Activated naive CD4-positive, alpha-beta T cell treated with anti-CD3 and anti-CD28 coated beads, Interleukin-2, amount 10 ng/mL, durations not matched to agents 7 days and 5 days (primary cell): ENCODE measurements around the gene RIMS4.
A peak's percentile ranks its signal among the peaks of the same experiment; 100 is the strongest.

Experiments used
- CTCF ChIA-PET: fragments of 350-600 bp; sonication (Branson Sonifier 250); formaldehyde crosslinking; loops from one replicate; lab custom pipeline; 2021; ENCODE audit warnings: antibody characterized with exemption; lab: Charles Lee
- DNase-seq: peaks from one replicate; pipeline ENCODE4 v3.0.0-alpha.2; 2020
- H3K27ac Mint-ChIP-seq: one replicate; pipeline ENCODE4 v1.8.0; 2021; ENCODE audit warnings: mild to moderate bottlenecking, moderate library complexity, mixed read lengths
- H3K27me3 Mint-ChIP-seq: one replicate; pipeline ENCODE4 v1.8.0; 2021; ENCODE audit warnings: mild to moderate bottlenecking, mixed read lengths
- H3K36me3 Mint-ChIP-seq: one replicate; pipeline ENCODE4 v1.8.0; 2021; ENCODE audit warnings: mixed read lengths
- H3K4me1 Mint-ChIP-seq: one replicate; pipeline ENCODE4 v1.8.0; 2021; ENCODE audit warnings: mixed read lengths
- H3K4me3 Mint-ChIP-seq: one replicate; pipeline ENCODE4 v1.8.0; 2021; ENCODE audit warnings: mild to moderate bottlenecking, moderate library complexity, mixed read lengths
- H3K9me3 Mint-ChIP-seq: one replicate; pipeline ENCODE4 v1.8.0; 2021; ENCODE audit warnings: mixed read lengths

Gene RIMS4

GRCh38 chr20:44742304-44743079, 67.9 kb downstream of the RIMS4 start:
- no peak overlapping the region for H3K4me3 Mint-ChIP-seq
- peaks cover 7% of the 10 kb centered on the region for H3K9me3 Mint-ChIP-seq
- peaks cover 62% of the 10 kb centered on the region for H3K27me3 Mint-ChIP-seq
- peaks cover 5% of the 10 kb centered on the region for H3K36me3 Mint-ChIP-seq
- H3K4me1 Mint-ChIP-seq = peaks cover 16% of the 10 kb centered on the region
- CTCF ChIA-PET = interaction anchor here (1.0 to 1.4 kb wide), 3 partner anchors 9 to 125 kb away, joined by 3 to 7 read pairs (median 3); no protein-coding TSS in a partner anchor
- DNase-seq = no peak
- H3K27ac Mint-ChIP-seq = no peak overlapping the region

DNA sequence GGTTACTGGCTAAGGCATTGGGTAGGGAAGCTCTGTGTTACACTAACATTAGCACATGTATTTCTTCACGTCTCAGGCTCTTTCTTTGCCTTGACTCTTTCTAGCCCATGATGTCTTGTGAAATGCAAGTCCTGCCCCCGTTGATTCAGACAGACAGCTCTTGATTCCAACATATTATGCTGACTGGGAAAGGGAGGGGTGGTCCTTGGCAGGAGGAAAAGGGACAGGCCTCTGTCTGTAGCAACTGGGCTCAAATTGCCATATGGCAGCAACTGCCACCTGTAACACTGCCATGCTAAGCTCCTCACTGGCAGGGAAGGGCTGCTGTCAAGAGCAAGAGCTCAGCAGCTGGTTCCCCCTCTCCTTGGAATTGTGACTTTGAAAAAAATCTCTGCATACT, 70.4 kb downstream of the RIMS4 start:
- Mint-ChIP-seq H3K36me3 (peaks cover 10% of the 10 kb centered on the region), H3K4me3 (no peak overlapping the region), H3K4me1 (peaks cover 23% of the 10 kb centered on the region), H3K9me3 (peaks cover 18% of the 10 kb centered on the region), H3K27me3 (peaks cover 36% of the 10 kb centered on the region), H3K27ac (no peak overlapping the region)
- no peak for DNase-seq
- CTCF ChIA-PET = no interaction called here

DNA sequence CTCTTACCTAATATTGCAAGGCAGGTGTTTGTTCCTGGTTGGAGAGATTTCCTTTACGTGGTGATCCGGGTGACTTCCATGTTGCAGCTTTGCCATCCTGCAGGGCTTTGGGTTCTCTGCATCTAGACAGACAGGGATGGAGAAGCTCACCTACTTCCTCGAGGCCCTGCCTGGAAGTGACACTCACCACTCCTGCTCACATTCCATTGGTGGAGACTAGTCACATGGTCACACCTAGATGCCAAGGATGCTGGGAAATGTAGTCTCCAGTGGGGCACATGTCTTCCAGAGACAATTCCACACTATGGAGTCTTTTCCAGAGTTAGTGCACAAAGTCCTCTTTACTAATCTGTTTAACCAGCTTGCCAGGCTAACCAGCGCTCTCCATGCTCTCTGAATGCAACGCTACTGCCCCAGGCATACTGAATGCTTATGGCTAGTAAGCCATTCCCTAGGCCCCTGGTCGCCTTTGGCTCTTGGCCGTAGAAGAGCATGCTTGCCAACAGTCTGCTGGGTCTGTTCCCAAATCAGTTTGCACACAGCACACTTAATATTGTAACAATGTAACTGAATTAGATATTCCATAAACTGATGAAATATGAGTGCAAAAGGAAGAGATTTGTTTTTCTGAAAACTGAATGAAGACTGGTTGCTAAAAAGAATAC, 71.4 kb downstream of the RIMS4 start:
- DNase-seq = peak; percentile 71
- Mint-ChIP-seq H3K36me3 (peaks cover 10% of the 10 kb centered on the region), H3K4me1 (peaks cover 25% of the 10 kb centered on the region), H3K27ac (no peak overlapping the region), H3K27me3 (peaks cover 26% of the 10 kb centered on the region), H3K9me3 (peaks cover 18% of the 10 kb centered on the region), H3K4me3 (peak overlapping the region; percentile 44)
- CTCF ChIA-PET = interaction anchor here (0.9 to 1.4 kb wide), 3 partner anchors 8 to 53 kb away, joined by 3 to 6 read pairs (median 4); no protein-coding TSS in a partner anchor

GRCh38 chr20:44737116-44737515, 73.2 kb downstream of the RIMS4 start:
- CTCF ChIA-PET = interaction anchor here (1.0 to 1.4 kb wide), 3 partner anchors 9 to 427 kb away, joined by 3 to 4 read pairs (median 3); partner anchors contain the start of gene FITM2
- H3K9me3 Mint-ChIP-seq = peaks cover 18% of the 10 kb centered on the region
- peaks cover 11% of the 10 kb centered on the region for H3K36me3 Mint-ChIP-seq
- DNase-seq = no peak
- no peak overlapping the region for H3K4me3 Mint-ChIP-seq
- H3K27ac Mint-ChIP-seq = no peak overlapping the region
- peaks cover 38% of the 10 kb centered on the region for H3K4me1 Mint-ChIP-seq
- peaks cover 15% of the 10 kb centered on the region for H3K27me3 Mint-ChIP-seq

DNA sequence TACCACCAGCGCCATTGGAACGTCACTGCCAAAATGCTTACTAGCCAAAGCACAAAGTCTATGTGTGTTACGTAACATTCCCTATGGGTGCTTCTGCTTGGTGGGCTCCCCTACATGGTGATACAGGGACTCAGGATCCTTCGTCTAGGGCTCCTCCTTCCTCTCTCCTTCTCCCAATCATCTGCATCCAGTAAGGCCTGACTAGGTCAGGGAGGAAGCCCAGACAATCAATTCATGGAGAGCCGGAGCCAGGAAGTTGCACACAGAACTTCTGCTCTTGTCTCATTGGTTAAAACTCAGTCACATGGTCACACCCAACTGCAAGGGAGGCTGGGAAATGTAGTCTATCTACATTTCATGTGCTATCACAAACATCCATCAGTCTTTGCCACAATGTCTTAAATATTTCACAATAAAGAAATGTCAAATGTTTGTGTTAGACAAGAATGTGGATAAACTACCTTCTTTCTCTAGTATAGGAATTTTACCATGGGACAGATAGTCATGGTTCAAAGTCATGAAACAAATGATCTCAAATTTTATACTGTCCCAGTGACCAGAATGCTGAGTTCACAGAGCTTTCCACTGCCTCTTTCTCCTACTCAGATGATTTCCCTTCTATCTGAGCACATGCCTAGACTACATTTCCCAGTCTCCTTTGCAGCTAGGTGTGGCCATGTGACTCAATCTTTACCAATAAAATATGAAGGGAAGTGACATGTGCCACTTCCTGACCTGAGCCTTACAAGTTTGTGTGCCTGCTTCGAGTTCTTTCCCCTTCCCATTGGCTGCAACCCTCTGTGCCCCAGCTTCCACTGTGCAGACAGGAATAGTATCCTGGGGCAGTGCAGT, 74.0 kb downstream of the RIMS4 start:
- peak overlapping the region; percentile 21 for H3K4me3 Mint-ChIP-seq

DNA sequence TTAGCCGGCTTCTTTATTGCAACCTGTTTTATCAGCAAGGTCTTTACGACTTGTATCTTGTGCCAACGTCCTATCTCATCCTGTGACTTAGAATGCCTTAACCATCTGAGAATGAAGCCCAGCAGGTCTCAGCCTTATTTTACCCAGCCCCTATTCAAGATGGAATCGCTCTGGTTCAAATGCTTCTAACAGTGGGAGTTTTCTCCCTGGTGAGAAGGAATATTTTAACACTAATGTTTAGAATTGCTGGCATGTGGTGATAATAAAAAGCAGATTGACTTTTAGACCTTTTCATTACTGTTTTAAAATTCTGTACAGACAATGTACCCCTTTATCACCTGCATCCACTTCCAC, 74.6 kb downstream of the RIMS4 start:
- Mint-ChIP-seq H3K36me3 (peaks cover 11% of the 10 kb centered on the region), H3K4me3 (no peak overlapping the region), H3K27ac (no peak overlapping the region), H3K9me3 (peaks cover 18% of the 10 kb centered on the region), H3K27me3 (peaks cover 11% of the 10 kb centered on the region), H3K4me1 (peaks cover 38% of the 10 kb centered on the region)
- CTCF ChIA-PET = interaction anchor here (7.5 kb wide), 1 partner anchor 51 kb away, joined by 98 read pairs; no protein-coding TSS in a partner anchor
- no peak for DNase-seq

More for the DNA sequence above, 74.0 kb downstream of the RIMS4 start:
- peaks cover 38% of the 10 kb centered on the region for H3K4me1 Mint-ChIP-seq
- DNase-seq = peak; percentile 55
- CTCF ChIA-PET = interaction anchor here (1.0 to 1.4 kb wide), 3 partner anchors 10 to 426 kb away, joined by 3 to 4 read pairs (median 3); partner anchors contain the start of gene FITM2
- peaks cover 18% of the 10 kb centered on the region for H3K9me3 Mint-ChIP-seq
- H3K36me3 Mint-ChIP-seq = peaks cover 11% of the 10 kb centered on the region
- peaks cover 11% of the 10 kb centered on the region for H3K27me3 Mint-ChIP-seq
- H3K27ac Mint-ChIP-seq = peak overlapping the region; percentile 55

DNA sequence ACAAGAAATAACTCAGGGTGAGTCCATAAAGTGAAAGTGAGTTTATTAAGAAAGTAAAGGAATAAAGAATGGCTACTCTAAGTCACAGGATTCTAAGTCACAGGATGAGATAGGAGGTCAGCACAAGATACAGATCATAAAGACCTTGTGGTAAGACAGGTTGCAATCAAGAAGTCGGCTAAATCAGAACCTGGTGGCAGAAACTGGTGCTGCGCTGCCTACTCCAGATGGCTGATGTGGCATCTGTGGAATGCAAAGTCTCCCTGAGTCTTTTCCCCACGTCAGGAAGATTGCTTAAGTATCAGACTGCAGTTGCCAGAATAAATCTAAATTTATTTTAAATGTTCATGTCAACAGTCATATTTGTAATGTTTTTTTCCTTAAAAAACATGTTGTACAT, 75.4 kb downstream of the RIMS4 start:
- CTCF ChIA-PET = interaction anchor here (7.5 kb wide), 1 partner anchor 50 kb away, joined by 98 read pairs; no protein-coding TSS in a partner anchor
- peaks cover 38% of the 10 kb centered on the region for H3K4me1 Mint-ChIP-seq
- H3K27ac Mint-ChIP-seq = no peak overlapping the region
- H3K36me3 Mint-ChIP-seq = peaks cover 11% of the 10 kb centered on the region
- H3K4me3 Mint-ChIP-seq = no peak overlapping the region
- H3K27me3 Mint-ChIP-seq = peaks cover 11% of the 10 kb centered on the region
- peaks cover 18% of the 10 kb centered on the region for H3K9me3 Mint-ChIP-seq
- no peak for DNase-seq

GRCh38 chr20:44733341-44734069, 76.8 kb downstream of the RIMS4 start:
- H3K27ac Mint-ChIP-seq = no peak overlapping the region
- peaks cover 14% of the 10 kb centered on the region for H3K9me3 Mint-ChIP-seq
- H3K27me3 Mint-ChIP-seq = peaks cover 6% of the 10 kb centered on the region
- H3K4me3 Mint-ChIP-seq = no peak overlapping the region
- H3K4me1 Mint-ChIP-seq = peaks cover 35% of the 10 kb centered on the region
- peaks cover 7% of the 10 kb centered on the region for H3K36me3 Mint-ChIP-seq
- DNase-seq = peak; percentile 77
- CTCF ChIA-PET = interaction anchor here (0.8 to 7.5 kb wide), 13 partner anchors 9 to 515 kb away, joined by 3 to 98 read pairs (median 4); partner anchors contain the start of gene ADA

DNA sequence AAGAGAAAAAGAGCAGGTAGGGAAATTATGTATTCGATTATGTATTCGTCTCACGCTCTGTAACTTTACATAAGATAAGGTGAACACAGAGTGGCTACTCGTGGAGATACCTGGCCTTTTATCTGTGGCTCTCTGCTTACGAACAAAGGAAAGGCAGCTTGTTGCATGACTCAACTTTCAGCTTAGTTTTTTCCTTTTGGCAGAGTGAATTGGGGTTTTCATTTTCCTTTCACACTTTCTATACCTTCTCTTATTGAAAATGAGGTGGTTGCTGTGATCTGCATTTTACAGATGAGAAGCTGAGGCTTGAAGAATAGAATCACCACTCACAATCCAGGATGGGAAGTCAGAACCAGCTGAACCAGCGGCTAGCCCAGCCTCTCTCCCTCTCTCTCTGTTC, 78.0 kb downstream of the RIMS4 start:
- peaks cover 9% of the 10 kb centered on the region for H3K9me3 Mint-ChIP-seq
- DNase-seq = no peak
- H3K36me3 Mint-ChIP-seq = peaks cover 7% of the 10 kb centered on the region
- no peak overlapping the region for H3K27ac Mint-ChIP-seq
- no peak overlapping the region for H3K4me3 Mint-ChIP-seq
- H3K4me1 Mint-ChIP-seq = peaks cover 30% of the 10 kb centered on the region
- CTCF ChIA-PET = interaction anchor here (0.8 to 7.5 kb wide), 13 partner anchors 14 to 517 kb away, joined by 3 to 98 read pairs (median 4); partner anchors contain the start of gene ADA
- peaks cover 6% of the 10 kb centered on the region for H3K27me3 Mint-ChIP-seq

DNA sequence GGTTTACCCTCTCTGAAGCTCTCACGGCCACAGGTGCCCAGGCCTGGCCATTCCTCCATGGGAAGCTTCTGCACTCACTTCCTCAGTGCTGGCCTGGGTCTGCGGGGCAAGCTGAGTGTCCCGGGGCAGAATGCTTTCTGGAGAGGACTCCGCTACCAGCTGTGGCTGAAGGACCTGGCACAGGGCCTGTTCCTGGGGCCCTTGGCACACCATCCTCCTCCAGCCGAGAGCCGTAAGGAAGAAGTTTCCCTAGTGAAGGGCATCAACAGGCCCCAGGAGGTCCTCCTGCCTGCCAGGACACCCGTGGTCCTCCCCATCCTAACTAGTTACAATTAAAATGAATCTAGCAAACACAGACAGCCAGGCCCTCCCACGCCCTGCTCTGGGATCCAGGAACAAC, 78.7 kb downstream of the RIMS4 start:
- H3K36me3 Mint-ChIP-seq = peaks cover 5% of the 10 kb centered on the region
- no peak overlapping the region for H3K4me3 Mint-ChIP-seq
- no peak for DNase-seq
- peaks cover 4% of the 10 kb centered on the region for H3K9me3 Mint-ChIP-seq
- H3K27me3 Mint-ChIP-seq = peaks cover 6% of the 10 kb centered on the region
- H3K27ac Mint-ChIP-seq = no peak overlapping the region
- peaks cover 26% of the 10 kb centered on the region for H3K4me1 Mint-ChIP-seq
- CTCF ChIA-PET = interaction anchor here (1.1 to 7.5 kb wide), 6 partner anchors 15 to 516 kb away, joined by 3 to 98 read pairs (median 4); no protein-coding TSS in a partner anchor

GRCh38 chr20:44730441-44730840, 79.9 kb downstream of the RIMS4 start:
- peaks cover 1% of the 10 kb centered on the region for H3K36me3 Mint-ChIP-seq
- H3K4me3 Mint-ChIP-seq = no peak overlapping the region
- CTCF ChIA-PET = interaction anchor here (7.5 kb wide), 1 partner anchor 46 kb away, joined by 98 read pairs; no protein-coding TSS in a partner anchor
- no peak for DNase-seq
- no peaks in the 10 kb centered on the region for H3K9me3 Mint-ChIP-seq
- peaks cover 6% of the 10 kb centered on the region for H3K27me3 Mint-ChIP-seq
- peaks cover 16% of the 10 kb centered on the region for H3K4me1 Mint-ChIP-seq
- H3K27ac Mint-ChIP-seq = no peak overlapping the region

- CTCF ChIA-PET = interaction anchor here (7.5 kb wide), 1 partner anchor 44 kb away, joined by 98 read pairs; no protein-coding TSS in a partner anchor
- no peaks in the 10 kb centered on the region for H3K9me3 Mint-ChIP-seq
- H3K4me1 Mint-ChIP-seq = peaks cover 13% of the 10 kb centered on the region
- peaks cover 1% of the 10 kb centered on the region for H3K36me3 Mint-ChIP-seq
- no peak overlapping the region for H3K27ac Mint-ChIP-seq
- H3K4me3 Mint-ChIP-seq = no peak overlapping the region
- peaks cover 6% of the 10 kb centered on the region for H3K27me3 Mint-ChIP-seq
- DNase-seq = no peak
These were observed 81.4 kb downstream of the RIMS4 start for GRCh38 chr20:44728801-44729443.
